Stimulated activated CD4-positive, alpha-beta T cell treated with anti-CD3 and anti-CD28 coated beads, Interleukin-2, amount 100 ng/mL, for 24 hours (primary cell): ENCODE data around the gene AVPR2.
A peak's percentile ranks its signal among the peaks of the same experiment; 100 is the strongest.

Experiments used
- DNase-seq, 2 donors: peaks; one replicate each; pipeline ENCODE4 v3.0.0-alpha.2; 2020

Gene AVPR2

GRCh38 chrX:153934762-153935325, 30.4 kb downstream of the AVPR2 start, which contains the start of gene NAA10:
NAA10 (minus strand) TSS chrX:153935037; CDS start chrX:153934904, 133 bp downstream.
- peak; percentile 53 to 73 for DNase-seq

DNA sequence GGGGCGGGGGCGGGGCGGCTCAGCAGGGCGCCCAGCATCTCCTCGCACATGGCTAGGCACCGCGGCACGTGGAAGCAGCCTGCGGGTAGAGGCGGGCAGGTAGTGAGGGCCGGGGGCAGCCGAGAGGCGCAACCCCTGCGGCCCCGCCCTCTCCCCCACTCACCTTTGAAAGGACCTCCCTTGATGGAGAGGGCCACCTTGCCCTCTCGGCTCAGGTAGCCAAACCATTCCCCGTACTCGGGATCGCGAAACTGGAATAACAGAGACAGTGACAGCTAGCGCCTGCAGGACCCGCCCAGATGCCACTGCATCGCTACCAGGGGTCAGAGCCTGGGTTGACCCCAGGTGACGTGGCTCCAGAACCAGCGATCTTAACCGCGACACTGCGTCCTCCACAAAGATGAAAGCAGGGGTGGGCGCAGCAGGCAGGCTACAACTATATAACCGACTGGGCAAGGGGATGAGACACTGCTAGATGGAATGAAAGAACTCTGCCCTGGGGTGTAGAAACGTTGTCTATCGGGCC, 30.9 kb downstream of the AVPR2 start:
- no peak for DNase-seq

GRCh38 chrX:153937056-153937455, 32.6 kb downstream of the AVPR2 start:
- DNase-seq, result no peak

- DNase-seq, result no peak
These were observed 33.8 kb downstream of the AVPR2 start for GRCh38 chrX:153938226-153938786.

- no peak for DNase-seq
These were observed 35.1 kb downstream of the AVPR2 start for GRCh38 chrX:153939573-153939972.

DNA sequence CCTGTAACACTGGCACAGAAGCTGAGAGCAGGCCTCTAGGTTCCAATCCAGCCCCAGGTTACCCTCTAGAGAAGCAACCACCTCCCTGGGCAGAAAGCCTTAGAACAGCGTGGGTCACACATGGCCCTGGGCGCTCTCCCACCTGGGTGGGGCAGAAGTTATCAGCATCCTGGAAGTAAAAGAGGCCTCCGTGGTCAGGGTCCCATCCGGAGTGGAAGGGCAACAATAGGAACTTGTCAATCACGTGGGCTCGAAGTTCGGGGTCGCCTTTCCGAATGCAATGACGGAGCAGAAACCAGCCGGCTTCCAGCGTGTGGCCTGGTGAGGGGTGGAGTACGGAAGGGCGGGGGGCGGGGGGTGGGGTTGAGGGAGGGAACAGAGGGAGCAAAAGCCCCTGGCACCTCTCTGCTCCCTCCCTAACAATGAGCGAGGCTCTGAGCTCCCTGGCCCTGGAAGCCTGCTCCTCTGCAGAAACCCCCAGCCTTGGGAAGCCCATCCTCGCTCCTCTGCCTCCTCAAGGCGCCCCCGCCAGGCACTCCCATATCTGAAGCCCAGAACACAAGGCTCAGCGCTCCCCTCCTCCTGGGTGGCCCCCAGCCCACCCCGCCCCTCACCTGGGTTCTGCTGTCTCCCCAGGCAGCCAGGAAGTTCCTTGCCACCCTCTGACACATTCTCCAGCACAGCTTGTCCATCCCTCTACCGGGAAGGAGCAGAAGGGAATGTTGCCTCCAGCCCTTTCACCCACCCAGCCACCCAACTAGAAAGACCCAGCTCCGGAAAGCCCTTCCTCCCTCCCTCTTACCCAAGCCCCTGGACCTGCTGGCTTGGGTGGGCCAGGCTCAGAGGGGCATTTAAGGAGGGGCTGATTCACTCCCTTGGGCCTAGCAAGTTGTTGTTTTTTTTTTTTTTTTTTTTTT, 37.1 kb downstream of the AVPR2 start:
- DNase-seq, result no peak

GRCh38 chrX:153944140-153944799, 39.8 kb downstream of the AVPR2 start, which contains the start of gene RENBP:
RENBP (minus strand) TSS chrX:153944643; CDS start chrX:153944610, 33 bp downstream.
- DNase-seq, result peak; percentile 52 to 63

GRCh38 chrX:153944800-153945150, 40.3 kb downstream of the AVPR2 start:
- DNase-seq, result no peak

DNA sequence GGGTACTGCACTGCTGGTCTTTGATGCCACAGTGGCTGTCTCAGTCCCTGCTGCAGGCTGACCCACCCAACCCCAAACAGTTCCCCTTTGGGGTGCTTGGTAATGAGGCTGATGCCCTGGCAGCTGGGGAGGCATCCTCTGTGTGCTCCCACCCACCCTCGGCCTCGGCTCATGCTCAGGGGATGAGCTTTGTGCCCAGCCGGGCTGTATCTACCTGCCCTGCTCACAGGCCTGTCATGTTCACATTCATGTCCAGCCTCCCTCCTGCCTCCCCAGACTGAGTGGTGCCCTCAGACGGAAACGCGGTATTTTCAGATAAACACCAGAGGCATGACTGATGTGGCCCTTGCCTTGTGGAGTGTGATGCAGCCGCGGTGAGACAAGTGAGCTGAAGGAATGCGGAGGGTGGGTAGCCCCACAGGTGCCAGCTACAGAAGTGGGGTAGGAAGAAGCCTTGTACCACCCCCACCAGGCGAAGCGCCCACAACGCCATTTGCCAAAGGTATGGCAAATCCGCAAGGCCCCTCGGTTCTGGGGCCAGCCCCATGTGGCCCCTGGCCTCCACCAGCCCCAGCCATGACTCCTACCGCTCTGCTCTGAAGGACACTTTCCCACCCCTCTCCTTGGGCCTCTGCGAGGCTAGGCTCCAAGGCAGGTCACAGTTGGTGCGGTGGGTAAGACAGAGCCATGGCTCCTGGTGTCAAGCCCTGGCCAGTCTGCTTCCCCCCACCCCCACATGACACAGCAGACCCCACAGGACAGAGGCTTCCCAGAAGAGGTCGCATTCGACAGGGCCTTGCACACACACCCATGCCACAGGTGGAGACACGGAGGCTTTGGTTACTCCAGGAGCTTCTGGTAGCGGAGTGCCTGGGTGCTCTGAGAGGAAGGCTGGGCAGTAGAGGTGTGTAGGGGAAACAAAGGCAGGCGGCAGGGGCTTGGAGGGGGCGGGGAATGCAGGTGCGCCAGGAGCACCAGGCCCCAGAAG, 41.8 kb downstream of the AVPR2 start:
- DNase-seq, result no peak

GRCh38 chrX:153947009-153947769, 42.7 kb downstream of the AVPR2 start:
- DNase-seq, result peak; percentile 80

- no peak for DNase-seq
These were observed 43.6 kb downstream of the AVPR2 start for GRCh38 chrX:153948002-153948466.

DNA sequence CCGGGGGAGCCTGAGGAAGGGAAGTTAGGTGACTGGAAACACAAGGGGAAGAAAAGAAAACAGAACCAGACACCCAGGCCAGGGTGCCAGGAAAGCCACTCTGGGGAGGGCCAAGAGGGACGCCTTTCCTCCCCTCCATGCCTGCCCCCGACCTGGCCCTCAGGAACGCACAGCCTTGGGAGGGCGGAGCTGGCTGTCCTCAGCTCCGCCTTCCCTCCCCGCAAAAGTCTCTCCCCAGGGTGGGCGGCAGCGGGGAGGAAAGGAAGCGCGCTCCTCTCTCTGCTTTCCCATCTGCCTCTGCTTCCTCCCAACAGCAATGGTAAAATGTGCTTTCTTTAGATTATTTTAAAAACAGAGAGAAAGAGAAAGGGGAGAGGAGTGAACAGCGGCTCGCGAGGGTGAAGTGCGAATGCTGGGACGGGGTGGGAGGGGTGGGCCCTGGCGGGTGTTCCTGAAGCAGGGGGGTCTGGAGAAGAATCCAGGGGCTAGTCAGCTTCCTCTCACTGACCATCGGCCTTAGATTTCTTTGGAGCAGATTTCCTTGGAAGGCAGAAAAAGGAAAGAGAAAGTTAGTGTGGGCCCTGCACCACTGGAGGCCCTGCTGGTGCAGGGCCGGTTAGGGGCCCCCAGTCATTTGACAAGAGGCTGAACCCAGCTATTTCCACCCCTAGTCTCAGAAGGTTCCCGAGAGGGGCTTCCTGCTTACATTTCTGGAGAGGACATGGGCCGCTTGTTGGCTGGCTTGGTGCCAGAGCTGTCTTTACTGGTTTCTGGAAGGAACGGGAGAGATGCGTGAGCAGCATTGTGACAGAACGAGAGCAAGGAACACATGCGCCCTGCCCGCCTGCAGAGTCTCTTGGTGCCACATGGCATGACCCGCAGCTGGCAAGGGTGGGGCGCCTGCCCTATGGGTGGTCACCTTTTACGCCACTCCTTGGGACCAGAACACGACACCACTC, 44.7 kb downstream of the AVPR2 start:
- no peak for DNase-seq

DNA sequence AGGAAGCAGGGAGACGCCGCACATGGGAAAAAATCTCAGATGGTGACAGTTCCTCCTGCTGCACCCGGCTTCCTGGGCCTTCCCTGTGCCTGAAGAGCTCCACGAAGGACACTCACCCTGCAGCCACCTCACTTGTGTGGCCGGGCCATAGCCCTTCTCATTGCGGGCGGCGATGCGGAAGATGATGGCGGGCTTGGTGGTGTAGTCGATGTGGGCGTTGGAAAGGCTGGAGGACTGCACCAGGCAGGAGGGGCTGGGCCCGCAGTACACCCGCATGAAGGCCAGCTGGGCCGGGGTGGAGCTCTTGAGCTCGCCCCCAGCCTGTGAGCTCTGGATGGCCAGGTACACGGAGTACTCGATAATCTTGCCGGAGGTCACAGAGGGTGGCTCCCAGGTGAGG, 45.7 kb downstream of the AVPR2 start:
- no peak for DNase-seq

DNA sequence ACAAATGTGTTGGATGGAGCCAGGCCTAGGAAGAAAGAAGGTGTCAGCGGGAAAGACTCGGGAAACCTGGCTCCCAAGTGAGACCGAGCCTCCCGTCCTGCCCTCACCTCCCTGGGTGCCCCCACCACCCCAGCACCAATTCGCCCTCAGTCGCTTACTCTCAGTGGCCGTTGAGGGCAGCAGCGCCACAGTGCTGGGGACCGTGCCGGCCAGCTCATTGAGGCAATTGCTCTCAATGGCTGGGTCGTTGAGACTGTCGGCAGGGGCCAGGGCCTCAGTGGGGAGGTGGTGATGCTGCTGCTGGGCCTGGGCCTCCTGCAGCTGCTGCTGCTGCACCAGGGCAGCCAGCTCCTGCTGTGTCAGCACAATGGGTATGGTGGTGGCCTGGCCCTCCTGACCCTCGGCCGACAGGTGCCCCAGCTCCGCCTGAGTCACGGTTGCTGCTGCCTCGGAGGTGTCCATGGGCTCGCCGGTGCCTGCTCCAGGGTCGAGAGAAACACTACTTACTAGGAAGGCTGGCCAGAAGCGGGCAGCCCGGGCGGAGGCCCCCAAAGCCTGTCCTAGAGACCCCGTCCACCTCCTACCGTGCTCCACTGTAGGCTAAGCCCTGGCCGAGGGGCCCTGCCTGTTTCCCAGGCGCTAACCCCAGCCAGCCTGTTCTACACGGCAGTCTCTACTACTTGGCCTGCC, 47.4 kb downstream of the AVPR2 start:
- DNase-seq, result no peak

- DNase-seq, result no peak
These were observed 48.0 kb downstream of the AVPR2 start for GRCh38 chrX:153952373-153953026.

DNA sequence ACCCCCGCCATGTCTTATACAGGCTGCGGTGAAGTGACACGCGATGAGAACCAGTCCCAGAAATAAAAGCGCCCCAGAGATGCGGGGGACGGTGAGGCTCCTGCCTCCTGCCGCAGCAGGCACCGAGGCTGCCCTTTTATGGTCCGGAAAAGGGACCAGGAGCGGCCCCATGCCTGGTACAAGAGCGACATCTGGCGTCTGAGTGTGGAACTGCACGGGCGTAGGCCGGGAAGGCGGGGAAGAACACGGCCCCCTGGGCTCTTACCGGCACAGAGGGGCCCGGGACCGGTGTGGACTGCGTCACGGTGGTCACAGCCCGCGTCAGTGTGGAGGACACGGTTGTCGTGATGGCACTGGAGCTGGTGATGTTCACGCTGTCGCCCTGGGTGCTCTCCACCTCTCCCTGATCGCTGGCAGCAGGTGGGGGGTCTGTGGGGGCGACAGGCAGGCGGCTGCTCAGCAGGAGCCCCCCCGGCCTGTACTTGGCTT, 48.9 kb downstream of the AVPR2 start:
- peak; percentile 79 for DNase-seq

DNA sequence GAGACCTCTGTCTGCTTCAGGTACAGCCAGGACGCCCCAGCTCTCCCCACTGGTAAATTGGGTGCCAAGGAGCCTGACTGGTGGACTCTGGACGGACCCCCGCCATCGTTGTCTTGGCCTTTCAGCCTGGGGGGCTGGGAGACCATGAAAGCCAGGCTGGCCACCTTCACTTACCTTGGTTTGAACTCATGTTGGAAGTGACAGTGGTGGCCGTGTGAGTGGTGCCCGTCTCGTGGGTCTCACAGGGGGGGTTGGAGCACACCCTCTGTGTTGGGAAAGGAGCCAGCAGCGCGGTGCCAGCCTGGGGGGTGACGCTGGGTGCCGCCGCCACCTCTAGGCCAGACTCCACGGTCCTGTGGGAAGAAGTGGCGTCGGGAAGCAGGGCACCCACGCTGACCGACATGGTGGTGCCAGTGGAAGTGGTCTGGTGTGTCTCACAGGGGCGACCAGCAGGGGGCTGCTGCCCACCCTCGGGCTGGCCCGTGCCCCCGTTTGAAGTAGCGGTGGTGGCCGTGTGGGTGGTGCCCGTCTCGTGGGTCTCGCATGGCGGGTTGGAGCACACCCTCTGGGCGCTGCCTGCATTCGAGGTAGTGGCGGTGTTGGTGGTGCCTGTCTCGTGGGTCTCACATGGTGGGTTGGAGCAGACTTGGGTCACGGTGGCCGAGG, 49.6 kb downstream of the AVPR2 start:
- DNase-seq, result no peak
